Central memory CD4-positive, alpha-beta T cell (primary cell): ENCODE data around the gene PRKCZ.
"Not testable (repeated sequence)": the region's sequence is repeated elsewhere in the genome, so short reads cannot be mapped to it uniquely, and the experiment has no call there.

Source experiments
- DNase-seq: peaks from one replicate; pipeline ENCODE4 v3.0.0; 2022

PRKCZ gene

DNA sequence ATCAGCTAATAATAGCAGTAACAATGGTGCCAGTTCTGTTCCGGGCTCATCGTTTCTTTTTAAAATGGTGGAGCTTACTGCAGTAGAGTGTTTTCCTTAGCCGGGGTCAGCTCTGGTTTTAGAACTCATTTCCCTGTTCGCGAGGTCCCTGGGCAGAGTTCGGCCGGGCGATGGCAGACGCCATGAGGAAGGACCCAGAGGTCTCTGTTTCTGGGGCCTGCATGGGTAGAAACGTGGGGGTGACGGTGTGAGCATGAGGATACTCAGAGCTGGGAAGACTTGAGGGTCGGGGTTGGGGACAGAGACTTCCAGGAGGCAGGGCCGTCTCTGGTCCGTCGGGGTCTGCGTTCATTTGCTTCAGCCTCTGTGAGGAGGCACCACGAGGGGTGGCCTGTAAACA, 38.8 kb downstream of the PRKCZ start:
- no peak for DNase-seq

DNA sequence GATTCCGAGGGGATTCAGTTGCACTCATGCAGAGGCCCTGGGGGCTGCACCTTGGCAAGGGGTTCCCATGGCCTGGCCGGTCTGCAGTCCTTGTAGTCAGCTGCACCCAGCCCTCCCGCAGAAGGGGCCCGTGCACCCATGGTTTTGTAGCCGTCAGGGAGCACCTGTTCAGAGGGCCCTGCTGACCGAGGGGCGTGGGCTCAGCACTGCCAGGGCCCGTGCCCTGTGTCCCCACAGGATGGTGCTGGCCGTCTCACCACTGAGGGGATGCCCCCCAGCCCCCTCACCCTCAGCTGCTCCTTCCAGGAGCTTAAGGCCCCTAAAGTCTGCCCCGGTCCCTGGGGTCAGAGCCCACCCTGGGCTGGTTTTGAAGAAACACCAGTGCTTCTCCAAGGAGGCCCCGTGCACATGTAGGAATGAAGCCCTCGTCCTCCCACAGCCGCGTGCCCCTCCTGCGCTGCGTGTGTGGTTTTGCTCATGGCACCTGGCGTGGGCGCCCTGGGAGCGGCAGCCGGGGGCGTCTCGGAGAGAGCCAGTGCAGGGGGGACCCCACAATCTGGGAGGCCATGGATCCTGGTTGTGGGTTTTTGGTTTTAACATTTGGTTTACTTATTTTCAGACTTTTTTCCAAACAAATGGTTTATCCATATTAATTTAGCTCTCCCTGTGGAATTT, 40.1 kb downstream of the PRKCZ start:
- no peak for DNase-seq

DNA sequence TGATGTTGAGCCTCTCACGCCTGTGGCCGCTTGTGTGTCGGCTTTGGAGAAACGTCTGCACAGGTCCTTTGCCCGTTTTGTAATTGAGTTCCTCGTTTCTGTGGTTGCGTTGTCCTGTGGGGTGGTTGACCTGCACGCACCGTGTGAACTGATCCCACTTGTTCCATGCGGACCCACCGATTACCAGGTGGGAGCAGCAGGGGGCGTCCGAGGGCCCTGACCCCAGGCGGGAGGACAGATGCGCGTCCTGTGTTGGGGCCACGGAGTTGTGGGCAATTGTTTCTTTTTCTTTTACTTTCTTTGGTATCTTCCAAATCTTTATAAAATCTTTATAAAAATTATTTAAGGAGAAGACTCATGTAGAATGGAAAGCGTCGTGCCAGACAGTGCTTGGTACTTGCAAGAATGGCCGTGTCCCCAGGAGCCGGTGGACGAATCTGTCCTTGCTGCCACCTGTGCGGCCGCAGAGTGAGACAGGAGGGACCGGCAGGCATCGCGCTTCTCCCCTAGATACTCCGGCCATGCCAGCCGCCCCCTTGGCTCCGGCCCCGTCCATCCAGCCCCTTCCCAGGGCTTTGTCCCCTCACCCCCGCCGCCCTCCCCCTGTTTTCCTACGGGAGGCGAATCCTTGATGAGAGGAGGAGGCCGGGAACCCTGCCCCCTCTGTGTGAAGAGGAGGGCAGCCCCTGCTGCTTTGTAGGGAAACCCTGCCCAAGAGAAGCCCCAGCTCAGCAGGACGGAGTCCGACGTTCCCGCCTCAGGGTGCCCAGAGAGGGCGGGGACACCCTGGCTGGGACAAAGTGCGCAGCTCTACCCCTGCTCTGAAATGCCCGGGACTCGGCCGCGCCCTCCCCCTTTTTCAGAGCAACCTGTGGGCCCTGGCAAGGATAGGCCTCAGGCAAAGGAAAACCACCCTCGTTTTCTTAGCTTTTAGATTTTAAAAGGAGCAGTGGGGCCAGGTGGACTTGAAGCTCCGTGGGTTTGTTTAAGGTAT, 41.7 kb downstream of the PRKCZ start:
- DNase-seq: peak; percentile 9

DNA sequence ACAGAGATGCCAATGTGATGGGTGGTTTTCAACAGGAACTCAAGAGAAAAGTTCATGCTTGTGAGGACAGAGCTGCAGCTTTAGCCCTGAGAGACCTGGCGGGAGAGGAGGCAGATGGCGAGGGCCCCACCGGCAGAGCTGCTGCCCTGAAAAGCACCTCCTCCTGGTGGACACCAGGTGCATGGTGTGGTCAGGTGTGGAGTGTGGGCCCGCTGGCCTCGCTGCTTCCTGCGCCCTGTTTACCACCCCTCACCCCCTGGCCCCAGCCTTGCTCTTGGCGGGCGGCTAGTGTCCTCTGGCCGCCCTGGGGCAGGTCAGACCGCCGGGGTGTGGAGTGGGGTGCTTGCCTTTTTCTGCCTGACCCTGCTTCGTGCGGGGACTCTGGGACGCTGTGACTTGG, 42.8 kb downstream of the PRKCZ start:
- DNase-seq: no peak

DNA sequence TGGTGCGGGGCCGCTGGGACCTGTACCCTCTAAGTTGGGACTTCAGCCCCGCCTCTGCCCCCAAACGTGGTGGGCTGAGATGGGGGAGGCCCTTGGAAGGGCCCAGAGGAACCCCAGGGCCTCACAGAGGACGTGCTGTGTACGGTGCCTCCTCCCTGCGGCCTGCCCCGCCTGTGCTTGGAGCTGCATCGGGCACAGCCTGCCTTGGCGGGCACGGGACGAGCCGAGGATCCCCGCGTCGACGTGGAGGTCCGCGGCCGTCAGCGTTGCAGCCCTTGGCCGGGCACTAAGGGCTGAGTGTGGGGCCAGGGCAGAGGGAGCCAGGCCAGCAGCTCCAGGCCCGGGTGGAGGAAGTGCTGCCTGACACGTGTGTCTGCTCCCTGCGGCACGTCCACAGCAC, 43.4 kb downstream of the PRKCZ start:
- DNase-seq: no peak

DNA sequence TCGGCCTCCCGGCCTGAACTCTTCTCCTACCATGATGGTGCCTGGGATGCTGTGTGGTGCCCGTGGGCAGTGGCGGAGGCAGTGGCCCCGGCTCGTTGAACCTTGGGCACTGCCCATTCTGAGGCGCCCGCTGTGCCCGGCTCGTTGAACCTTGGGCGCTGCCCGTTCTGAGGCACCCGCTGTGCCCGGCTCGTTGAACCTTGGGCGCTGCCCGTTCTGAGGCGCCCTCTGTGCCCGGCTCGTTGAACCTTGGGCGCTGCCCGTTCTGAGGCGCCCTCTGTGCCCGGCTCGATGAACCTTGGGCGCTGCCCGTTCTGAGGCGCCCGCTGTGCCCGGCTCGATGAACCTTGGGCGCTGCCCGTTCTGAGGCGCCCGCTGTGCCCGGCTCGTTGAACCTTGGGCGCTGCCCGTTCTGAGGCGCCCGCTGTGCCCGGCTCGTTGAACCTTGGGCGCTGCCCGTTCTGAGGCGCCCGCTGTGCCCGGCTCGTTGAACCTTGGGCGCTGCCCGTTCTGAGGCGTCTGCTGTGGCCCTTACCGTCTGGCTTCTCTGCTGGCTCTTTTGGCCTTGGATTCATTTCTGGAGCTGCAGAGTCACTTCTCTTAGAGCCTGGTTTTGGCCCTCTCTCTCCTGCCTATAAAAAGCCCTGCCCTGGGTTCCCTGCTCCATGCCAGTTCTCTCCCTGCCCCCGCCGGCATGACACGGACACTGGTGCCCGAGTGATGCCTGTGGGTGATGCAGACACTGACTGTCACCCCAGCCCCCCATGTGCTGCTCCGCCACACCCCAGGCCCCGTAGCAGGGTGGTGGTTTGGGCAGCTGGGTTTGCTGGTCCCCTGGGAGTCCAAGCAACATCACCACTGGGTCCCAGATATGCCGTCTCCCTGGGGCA, 44.3 kb downstream of the PRKCZ start:
- not testable (repeated sequence) for DNase-seq

DNA sequence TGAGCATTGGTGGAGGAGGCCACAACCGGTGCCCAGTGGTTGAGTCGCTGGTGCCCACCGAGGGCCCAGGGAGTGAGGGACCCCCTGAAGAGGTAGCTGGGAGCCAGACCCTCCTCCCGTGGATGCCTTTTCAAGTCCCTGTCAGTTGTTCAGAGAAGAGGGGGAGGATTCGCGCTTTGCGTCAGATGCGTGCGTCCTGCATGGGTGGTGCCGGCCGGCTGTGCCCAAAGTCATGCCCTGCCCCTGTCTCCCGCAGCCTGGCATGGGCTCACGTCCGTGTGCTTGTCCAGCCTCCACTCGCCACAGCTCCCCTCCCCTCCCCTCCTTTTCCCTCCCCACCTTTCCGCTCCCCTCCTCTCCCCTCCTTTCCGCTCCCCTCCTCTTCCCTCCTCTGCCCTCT, 45.2 kb downstream of the PRKCZ start:
- no peak for DNase-seq

DNA sequence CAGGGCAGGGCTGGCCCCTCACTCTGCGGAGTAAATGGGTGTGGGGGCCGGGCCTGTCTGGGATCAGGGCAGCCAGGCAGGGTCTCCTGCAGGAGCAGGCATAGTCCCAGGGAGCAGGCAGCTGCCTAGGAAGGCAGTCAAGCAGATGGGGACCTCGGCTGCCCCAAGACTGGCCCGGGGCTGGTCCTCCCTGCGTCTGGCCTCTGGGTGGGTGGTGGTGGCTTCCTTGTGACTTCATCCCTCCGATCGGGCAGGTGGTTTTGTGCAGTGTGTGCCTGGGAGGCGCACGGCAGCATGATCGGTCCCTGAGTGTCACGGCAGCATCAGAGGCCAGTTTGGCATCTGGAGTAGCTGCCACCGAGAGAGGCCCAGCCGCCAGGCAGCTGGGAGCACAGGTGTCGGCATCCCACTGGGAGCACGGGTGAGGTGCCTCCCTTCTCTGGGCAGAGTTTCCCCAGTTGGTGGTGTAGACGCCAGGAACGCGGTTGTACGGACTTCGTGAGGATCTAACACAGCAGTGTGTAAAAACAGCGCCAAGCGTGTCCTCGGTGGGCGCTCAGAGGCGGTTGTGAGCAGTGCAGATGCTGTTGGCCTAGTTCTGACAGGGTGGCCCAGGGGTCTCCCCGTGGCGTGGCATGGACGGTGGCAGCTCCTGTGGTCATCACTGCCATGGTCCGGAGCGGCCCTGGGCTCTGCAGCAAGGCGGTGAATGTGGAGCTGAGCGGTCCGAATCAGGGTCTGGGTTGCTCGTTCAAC, 45.9 kb downstream of the PRKCZ start:
- no peak for DNase-seq

DNA sequence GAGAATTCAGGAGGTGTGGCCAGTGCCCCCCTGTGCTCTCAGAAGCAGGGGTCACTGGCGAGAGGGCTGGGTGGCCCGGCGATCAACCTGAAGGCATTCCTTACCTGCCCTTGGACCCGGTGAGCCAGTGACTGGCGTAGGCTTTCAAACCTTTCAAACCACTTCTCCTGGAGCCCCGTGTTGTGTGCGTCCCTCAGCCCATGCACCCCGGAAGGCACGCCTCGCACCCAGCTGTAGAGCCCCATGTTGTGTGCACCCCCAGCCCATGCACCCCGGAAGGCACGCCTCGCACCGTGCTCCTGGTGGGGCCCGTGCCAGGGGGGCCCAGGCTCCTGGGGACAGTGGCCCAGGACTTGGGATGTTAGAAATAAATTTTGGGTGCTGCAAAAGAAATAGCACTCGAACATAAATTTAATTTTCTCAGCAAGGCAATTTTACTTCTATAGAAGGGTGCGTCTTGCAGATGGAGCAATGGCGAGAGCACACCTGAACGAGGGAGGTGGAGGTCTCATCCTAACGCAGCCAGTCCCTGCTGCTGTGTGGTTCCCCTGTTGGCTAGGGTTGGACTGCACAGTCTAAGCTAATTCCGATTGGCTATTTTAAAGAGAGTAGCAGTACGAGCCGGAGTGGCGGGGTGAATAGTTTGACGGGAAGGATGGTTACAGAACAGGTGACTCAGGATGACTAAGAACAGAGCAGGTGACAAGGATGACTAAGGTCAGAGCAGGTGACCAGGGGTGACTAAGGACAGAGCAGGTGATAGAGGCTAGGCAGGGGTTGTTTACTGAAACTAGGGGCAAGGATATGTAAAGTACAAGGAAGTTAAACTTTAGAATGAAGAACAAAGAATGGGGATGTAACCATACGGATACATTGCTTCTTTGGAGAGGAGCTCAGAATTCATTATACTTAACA, 47.4 kb downstream of the PRKCZ start:
- DNase-seq: no peak

DNA sequence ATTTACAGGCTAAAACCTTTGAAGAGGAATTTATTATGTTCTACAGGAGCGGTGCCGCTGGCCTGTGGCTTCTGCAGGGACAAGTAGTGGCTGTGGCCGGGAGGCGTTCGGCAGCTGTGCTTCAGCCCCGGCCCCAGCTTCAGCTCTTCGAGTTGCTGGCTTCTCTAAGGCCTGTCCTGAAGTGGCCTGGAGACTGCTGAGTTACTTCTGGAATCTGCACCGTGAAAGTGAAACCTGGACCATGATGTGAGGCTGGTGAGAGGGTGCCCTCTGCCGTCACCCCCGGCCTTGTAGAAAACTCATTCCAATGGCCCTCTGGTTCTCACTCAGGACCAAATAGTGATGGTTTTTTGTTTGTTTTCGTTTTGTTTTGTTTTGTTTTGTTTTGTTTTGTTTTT, 48.1 kb downstream of the PRKCZ start:
- DNase-seq: no peak

DNA sequence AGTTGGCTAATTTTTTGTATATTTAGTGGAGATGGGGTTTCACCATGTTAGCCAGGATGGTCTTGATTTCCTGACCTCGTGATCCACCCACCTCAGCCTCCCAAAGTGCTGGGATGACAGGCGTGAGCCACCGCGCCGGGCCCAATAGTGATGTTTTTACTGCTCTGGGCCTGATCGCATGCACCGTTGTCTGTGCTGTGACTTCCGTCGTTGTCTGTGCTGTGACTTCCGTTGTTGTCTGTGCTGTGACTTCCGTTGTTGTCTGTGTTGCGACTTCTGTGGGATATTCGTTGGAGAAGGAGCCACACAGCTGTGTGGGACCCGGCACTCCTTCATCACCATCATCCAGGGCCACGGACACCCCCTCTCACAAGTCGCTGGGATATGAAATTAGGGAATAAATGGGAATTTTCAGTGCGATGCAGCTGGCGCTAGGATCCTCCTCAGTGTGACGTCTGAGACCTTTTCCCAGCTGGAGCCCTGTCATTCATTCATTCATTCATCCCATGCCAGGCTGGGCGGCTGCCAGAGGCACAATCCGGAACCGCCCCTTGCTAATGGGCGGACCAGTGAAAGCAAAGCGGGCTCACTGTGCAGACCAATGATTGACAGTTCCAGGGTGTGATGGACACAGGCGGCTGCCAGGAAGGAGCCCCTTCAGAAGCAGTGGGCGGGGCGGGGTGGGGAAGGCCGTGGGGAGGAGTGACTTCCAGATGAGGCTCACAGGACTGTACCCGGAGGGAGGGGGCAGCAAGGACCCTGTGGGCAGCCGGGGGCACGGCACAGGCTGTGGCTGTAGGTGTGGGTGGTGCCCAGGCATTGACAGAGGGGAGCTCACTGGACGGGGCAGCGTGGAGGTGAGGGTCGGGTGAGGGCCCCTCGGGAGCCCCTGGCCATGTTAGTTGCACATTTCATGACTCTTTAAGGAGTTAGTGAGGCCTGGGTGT, 48.9 kb downstream of the PRKCZ start:
- DNase-seq: no peak

DNA sequence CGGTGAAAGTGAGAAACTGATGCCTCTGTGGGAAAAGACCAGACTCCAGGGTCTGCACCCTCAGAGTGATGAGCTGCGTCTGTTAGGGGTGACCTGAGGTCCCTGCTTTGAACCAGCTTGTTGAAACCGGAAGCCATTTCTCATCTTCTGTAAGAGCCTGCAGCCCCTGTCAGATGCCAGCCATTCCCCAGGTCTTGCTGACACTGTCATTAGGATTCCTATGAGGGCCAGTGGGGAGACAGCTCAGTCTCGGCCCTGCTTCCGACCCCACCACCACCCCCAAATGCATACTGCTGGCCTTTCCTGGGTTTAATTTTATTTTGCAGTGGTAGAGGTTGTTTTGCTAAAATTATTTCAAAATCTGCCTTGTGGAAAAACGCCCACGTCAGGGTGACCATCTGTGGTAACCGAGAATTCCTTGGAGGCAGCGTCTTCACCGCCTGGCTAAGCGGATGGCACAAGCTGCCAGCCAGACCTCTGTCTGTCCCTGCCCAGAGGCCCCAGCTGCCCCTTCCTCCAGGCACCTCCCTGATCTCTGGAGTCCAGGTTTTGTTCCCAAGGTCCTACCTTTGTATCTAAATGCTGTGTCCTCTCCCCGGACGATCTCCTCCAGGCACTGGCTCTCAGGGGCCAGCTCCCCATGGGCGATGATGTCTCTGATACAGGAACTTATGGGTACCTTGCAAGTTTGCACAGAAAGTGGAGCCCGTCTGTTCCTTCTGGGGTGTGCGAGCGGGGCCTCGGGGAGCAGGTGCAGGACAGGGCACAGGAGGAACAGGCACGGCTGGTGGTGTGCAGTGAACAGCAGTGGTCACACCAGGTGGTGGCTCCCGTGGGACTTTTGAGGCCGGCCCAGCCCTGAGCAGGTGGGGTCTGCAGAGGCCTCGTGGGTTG, 49.9 kb downstream of the PRKCZ start:
- no peak for DNase-seq

DNA sequence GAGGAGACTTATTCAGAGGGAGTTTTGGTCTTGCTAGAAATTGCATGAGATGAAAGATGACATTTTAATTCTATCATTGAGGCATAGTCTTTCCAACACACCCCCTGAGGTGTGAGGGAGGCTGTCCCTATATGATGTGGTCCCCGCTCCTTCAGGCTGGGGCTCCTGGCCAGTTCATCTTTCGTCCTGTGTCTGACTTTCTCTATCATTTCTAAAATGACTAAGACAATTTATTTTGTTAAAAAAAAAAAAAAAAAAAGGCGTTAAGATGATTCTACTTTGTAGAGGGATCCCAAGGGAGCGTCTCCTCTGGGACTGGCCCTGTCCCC, 50.5 kb downstream of the PRKCZ start:
- no peak for DNase-seq

DNA sequence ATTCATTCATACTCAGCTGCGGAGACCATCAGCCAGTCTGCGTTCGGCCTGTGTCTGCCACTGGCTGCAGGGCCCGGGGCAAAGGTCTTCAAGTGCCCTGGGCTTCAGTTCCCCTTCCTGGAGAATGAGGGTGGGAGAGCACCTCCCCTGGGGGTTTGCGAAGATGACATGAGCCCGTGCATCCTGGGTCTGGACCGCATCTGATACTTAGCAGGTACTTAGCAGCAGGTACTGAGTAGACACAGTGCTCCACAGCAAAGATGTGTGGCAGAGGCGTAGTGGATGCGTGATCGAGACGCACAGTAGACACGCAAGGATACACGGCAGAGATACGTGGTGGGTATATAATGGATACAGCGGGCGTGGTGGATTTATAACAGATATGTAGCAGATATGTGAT, 51.3 kb downstream of the PRKCZ start:
- no peak for DNase-seq

DNA sequence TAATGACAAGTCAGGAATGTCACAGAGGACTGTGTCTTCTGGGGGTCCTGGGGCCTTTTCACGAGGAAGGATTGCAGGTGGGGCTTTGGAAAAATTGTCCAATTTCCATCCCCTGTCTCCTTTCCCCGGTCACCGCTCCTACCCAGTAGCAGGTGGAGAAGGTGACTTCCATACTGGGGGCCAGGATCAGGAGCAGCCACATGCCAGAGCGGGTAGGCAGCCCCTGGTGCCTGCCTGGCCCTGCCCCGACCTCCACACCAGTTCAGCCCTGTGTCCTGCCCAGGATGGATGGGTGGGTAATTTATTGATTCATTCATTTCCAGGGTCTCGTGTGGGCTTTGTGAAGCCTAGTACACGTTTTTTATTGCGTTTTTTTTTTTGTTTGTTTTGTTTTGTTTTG, 51.7 kb downstream of the PRKCZ start:
- no peak for DNase-seq

DNA sequence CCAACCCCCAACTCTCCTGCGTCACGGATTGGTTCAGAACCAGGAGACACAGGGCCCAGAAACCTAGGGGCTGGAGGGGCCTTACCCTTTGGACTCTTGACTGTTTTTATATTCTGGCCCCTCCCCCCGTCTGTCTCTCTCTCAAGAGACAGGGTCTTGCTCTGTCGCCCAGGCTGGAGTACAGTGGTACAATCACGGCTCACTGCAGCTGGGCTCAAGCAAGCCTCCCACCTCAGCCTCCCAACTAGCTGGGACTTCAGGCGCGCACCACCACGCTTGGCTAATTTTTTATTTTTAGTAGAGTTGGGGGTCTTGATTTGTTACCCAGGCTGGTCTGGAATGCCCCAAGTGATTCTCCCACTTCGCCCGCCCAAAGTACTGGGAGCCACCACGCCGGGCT, 52.5 kb downstream of the PRKCZ start:
- DNase-seq: no peak

DNA sequence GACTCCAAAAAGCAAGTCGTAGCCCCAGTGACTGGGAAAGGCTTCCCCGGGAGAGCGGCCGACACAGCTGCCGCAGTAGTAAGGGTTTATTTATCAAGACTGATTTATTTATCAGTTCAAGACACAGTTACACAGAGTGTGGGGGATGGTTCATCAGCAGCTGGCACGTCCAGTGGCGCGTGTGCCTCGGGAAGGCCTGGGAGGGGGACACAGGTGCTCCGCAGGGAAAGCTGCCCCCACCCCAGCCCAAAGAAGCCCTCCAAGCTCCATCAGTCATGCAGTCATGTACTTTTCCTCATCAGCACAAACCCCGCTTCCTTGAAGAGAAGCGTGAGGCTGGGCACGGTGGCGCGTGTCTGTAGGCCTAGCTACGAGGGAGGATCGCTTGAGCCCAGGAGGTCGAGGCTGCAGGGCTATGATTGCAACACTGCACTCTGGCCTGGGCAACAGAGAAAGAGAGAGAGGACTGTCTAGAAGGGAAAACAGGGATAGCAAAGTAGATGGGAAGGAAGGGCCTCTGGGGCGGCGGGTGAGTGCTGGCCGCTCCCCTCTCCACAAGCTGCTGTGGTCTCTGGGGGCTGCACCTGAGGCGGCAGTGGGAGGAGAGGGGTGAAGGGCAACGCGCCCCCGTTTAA, 53.2 kb downstream of the PRKCZ start:
- no peak for DNase-seq

DNA sequence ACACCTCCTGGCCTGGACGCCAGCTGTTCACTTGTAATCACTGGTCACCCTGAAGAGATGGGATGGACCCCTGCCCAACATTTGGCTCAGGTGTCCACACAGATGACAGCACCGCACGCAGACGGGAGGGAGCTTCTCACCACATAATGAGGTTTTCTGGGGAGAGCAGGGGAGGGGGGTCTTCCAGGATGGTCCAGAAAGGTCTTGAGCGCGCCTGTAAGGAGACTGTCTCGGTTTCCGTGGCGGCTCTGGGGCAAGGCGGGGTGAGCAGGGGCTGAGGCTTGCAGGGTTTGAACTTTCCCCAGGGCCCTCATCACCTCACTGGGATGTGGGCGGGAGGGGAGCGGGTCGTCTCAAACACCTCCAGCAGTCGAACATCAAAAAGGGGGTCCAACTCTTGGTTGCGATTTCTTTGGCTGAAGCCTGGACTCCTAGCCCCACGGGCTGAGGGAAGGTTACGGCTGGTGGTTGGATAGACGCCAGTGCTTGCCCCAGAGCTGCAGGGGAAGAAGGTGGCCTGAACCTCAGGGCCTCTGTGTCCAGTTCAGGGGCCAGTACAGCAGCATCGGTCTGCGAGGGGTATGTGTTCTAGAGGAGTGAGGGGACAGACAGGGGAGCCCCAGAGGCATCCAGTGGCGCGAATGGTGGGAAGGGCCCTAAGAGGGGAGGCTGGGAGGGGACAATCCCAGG, 53.8 kb downstream of the PRKCZ start:
- DNase-seq: no peak
